HuH-7.5 (cell line): ENCODE measurements around the gene PAWR.
"Not testable (repeated sequence)": the region's sequence is repeated elsewhere in the genome, so short reads cannot be mapped to it uniquely, and the experiment has no call there.

Experiments used
- DNase-seq: peaks from one replicate; pipeline ENCODE4 v3.0.0; 2011; ENCODE audit warnings: low spot score

PAWR gene

DNA sequence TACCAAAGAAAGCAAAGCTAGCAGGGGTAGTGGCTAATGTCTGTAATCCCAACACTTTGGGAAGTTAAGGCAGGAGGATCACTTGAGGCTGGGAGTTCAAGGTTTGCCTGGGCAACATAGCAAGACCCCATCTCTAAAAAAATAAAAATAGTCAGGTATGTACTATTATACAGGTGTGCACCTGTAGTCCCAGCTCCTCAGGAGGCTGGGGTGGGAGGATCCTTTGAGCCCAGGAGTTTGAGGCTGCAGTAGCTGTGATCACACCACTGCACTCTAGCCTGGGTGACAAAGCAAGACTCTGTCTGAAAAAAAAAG, 142.2 kb downstream of the PAWR start:
- DNase-seq: no peak

DNA sequence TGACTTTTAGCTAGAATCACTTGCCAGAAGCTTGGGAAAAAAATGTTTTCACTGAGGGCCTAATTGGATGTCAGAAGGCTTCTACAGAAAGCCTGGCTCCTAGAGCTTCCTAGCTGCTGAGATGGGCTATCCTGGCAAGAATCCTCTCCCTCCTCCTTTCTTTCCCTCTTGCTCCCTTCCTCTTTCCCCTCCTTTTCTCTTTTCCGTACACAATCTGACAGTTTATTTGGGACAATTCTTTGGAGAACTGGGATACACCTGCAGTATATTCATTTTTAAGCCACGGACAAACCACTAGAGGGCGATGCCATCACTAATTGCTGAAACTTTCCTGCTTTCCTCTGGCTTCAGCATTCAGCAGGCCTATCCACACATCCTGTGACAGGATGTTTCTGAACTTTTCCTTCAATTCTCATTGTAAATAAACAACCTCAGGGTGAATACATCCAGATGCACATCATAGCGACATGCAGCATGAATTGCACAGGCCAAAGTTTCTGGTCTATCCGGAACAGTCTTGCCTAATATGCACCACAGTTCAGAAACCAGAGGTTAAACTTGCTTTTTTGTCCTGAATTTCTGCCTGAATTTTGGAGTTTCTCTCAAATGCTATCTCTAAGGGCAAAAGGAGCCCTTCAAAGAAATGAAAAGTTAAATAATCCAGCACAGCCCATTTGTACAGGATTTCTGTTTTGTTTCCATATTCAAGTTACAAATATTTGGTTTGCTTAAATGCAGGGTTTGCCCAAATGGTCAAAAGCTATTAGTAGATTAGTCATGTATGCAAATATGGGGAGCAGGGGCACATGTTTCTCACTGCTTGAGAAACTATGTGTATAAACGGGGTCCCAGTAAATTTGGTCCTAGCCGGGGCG, 142.8 kb downstream of the PAWR start:
- peak; percentile 44 for DNase-seq

DNA sequence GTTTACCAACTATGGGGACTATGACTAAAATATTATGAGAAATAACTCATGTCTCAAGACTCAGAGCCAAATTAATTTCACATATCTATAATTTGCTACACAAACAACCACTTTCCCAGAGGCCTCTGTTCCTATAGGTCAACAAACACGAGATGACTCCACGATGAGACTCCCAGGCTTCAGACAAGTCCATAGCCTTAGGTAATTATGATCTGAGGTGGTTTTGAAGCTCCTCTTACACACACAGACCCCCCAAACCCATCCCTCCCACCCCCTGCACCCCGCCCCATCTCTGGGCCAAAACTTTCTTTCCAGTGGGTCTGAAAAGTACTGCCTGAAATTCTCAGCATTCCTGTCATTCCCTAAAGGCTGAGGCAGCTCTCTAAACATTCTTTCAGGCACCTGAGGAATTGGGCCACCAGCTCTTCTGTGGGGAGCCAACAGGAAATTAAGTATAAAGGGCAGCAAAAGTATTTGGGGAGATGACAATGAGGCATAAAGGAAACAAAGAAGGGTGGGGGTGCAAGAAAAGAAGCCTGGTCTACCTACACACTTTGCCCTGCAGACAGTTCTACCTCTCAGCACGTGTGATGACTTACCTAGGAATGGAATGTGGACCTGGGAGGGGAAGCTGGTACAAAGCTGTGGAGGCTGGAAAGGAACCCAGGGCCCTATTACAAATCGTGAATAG, 143.6 kb downstream of the PAWR start:
- DNase-seq: no peak

DNA sequence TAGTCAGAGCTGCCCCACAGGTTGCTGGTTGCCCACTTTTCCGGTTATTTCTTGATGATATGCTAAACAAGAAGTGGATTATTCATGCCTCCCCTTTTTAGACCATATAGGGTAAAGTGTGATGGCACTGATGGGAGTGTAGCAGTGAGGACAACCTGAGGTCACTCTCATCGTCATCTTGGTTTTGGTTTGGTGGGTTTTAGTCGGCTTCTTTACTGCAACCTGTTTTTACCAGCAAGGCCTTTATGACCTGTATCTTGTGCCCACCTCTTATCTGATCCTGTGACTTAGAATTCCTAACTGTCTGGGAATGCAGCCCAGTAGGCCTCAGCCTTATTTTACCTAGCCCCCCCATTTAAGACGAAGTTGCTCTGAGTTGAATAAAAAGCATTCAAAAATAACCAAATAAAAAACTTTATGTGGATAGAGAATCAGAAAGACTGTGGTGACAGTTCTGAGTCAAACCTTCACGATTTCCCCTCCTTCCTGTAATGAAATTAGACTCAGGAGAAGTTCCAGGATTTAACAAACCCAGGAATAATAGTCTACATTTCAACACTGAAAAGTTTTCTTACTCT, 144.2 kb downstream of the PAWR start:
- DNase-seq: no peak

DNA sequence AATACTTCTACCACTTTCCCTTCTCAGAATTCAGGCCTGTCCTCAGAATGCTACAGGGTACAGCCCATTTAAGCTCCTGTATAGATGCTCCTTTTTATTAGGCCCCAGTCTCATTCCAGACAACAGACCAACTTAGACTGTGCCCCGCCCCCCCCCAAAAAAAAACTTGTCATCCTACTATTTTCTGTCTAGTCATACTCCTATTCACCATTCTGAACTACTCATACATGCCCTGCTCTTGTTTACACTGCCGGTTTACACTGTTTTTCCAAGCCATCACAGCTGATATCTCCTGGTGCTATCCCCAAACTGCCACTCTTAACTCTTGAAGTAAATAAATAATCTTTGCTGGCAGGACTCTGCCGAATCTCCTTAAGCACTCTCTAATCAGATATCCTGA, 146.3 kb downstream of the PAWR start:
- DNase-seq: not testable (repeated sequence)

- DNase-seq: no peak
Observed at GRCh38 chr12:79537675-79538074, 153.1 kb downstream of the PAWR start.

DNA sequence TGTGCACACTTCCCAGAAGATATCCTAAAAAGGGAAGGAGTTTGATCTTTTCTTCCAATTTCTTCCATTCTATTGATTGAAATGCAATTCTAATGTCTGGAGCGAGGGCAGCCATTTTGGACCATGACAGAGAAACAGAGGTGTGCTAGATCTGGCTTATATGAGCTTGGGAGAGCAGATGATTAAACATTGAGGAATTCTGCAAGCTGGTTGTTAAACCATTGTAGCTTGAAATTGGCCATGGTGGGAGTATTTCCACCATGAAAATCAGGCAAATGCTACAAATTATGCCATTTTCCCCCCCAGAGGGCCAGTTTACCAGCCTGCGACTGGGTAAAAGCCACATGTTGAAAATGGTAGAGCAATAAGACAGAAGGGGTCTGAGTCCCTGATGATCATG, 155.0 kb downstream of the PAWR start:
- DNase-seq: no peak
